MG63 (cell line): Measurements from ENCODE around the gene LPIN3. TPM values are rescaled to one million over a fixed set of nuclear protein-coding genes. Genes with fewer than 3 reads are reported as not detected.

Experiments
- DNase-seq: peaks from one replicate; pipeline ENCODE4 v3.0.0-alpha.2; 2020
- H3K27me3 ChIP-seq: fragments of 250-450 bp; sonication (Bioruptor Pico); 2 replicates; pipeline ENCODE4 v1.5.1; 2020; ENCODE audit warnings: mild to moderate bottlenecking, moderate library complexity
- H3K36me3 ChIP-seq: fragments of 250-450 bp; sonication (Bioruptor Pico); 2 replicates; pipeline ENCODE4 v1.5.1; 2020; ENCODE audit warnings: mild to moderate bottlenecking, moderate library complexity
- H3K4me3 ChIP-seq: fragments of 250-450 bp; sonication (Bioruptor Pico); 2 replicates; pipeline ENCODE4 v1.5.1; 2020; ENCODE audit warnings: mild to moderate bottlenecking, moderate library complexity
- H3K9me3 ChIP-seq: fragments of 250-450 bp; sonication (Bioruptor Pico); 2 replicates; pipeline ENCODE4 v1.5.1; 2020; ENCODE audit warnings: mild to moderate bottlenecking, moderate library complexity
- total RNA-seq: library from RNA; depleted of rRNA; stranded (reverse); fragments of >200 nt; shearing (Covaris generic); gene quantifications from 2 replicates; pipeline ENCODE4 v1.2.3, GENCODE V29; 2014; ENCODE audit warnings: low replicate concordance

Gene LPIN3
- total RNA-seq, 1 experiment from 2014 or later = 8.6 TPM

- H3K27me3 ChIP-seq = no peaks in the 10 kb centered on the region
- no peak for DNase-seq
- H3K4me3 ChIP-seq = no peak overlapping the region
- peaks cover 6% of the 10 kb centered on the region; the same call in 1 of the 2 replicates for H3K36me3 ChIP-seq
- H3K9me3 ChIP-seq = no peaks in the 10 kb centered on the region
Observed at GRCh38 chr20:41357424-41358163, 17.0 kb downstream of the LPIN3 start.

GRCh38 chr20:41358230-41358629 is 17.6 kb downstream of the LPIN3 start:
- H3K27me3 ChIP-seq = no peaks in the 10 kb centered on the region
- H3K36me3 ChIP-seq = peaks cover 6% of the 10 kb centered on the region; the same call in 1 of the 2 replicates
- no peak for DNase-seq
- no peak overlapping the region for H3K4me3 ChIP-seq
- H3K9me3 ChIP-seq = no peaks in the 10 kb centered on the region

- DNase-seq = no peak
- peaks cover 6% of the 10 kb centered on the region; the same call in 1 of the 2 replicates for H3K36me3 ChIP-seq
- H3K9me3 ChIP-seq = no peaks in the 10 kb centered on the region
- no peak overlapping the region for H3K4me3 ChIP-seq
- H3K27me3 ChIP-seq = no peaks in the 10 kb centered on the region
Observed at GRCh38 chr20:41358717-41359116, 18.1 kb downstream of the LPIN3 start.

GRCh38 chr20:41359541-41360011 is 19.0 kb downstream of the LPIN3 start:
- no peaks in the 10 kb centered on the region for H3K27me3 ChIP-seq
- no peak for DNase-seq
- H3K4me3 ChIP-seq = no peak overlapping the region

GRCh38 chr20:41360831-41361756 is 20.5 kb downstream of the LPIN3 start:
- no peak overlapping the region for H3K4me3 ChIP-seq
- no peaks in the 10 kb centered on the region for H3K9me3 ChIP-seq
- H3K36me3 ChIP-seq = no peaks in the 10 kb centered on the region
- H3K27me3 ChIP-seq = peaks cover 3% of the 10 kb centered on the region; the same call in 1 of the 2 replicates
- DNase-seq = no peak

More at GRCh38 chr20:41359541-41360011, 19.0 kb downstream of the LPIN3 start:
- H3K36me3 ChIP-seq = peaks cover 6% of the 10 kb centered on the region; the same call in 1 of the 2 replicates
- H3K9me3 ChIP-seq = no peaks in the 10 kb centered on the region

GRCh38 chr20:41361757-41362747 is 21.4 kb downstream of the LPIN3 start:
- H3K4me3 ChIP-seq = no peak overlapping the region
- DNase-seq = no peak
- H3K27me3 ChIP-seq = peaks cover 3% of the 10 kb centered on the region; the same call in 1 of the 2 replicates
- H3K36me3 ChIP-seq = no peaks in the 10 kb centered on the region
- no peaks in the 10 kb centered on the region for H3K9me3 ChIP-seq

GRCh38 chr20:41362748-41363140 is 22.1 kb downstream of the LPIN3 start:
- no peaks in the 10 kb centered on the region for H3K9me3 ChIP-seq
- DNase-seq = no peak
- H3K4me3 ChIP-seq = no peak overlapping the region
- H3K27me3 ChIP-seq = peaks cover 3% of the 10 kb centered on the region; the same call in 1 of the 2 replicates
- H3K36me3 ChIP-seq = no peaks in the 10 kb centered on the region

- no peak for DNase-seq
- H3K27me3 ChIP-seq = peaks cover 5% of the 10 kb centered on the region; the same call in 1 of the 2 replicates
- H3K4me3 ChIP-seq = no peak overlapping the region
- no peaks in the 10 kb centered on the region for H3K36me3 ChIP-seq
- no peaks in the 10 kb centered on the region for H3K9me3 ChIP-seq
Observed at GRCh38 chr20:41363601-41364000, 23.0 kb downstream of the LPIN3 start.

GRCh38 chr20:41364236-41364855 is 23.7 kb downstream of the LPIN3 start:
- H3K9me3 ChIP-seq = no peaks in the 10 kb centered on the region
- peaks cover 5% of the 10 kb centered on the region; the same call in 1 of the 2 replicates for H3K27me3 ChIP-seq
- no peak overlapping the region for H3K4me3 ChIP-seq
- H3K36me3 ChIP-seq = no peaks in the 10 kb centered on the region
- DNase-seq = no peak

- no peak overlapping the region for H3K4me3 ChIP-seq
Observed at GRCh38 chr20:41364967-41365765, 24.5 kb downstream of the LPIN3 start.

GRCh38 chr20:41365777-41366545 is 25.3 kb downstream of the LPIN3 start:
- Histone ChIP-seq H3K27me3 (peaks cover 5% of the 10 kb centered on the region; the same call in 1 of the 2 replicates), H3K9me3 (no peaks in the 10 kb centered on the region), H3K4me3 (no peak overlapping the region), H3K36me3 (no peaks in the 10 kb centered on the region)
- no peak for DNase-seq

More at GRCh38 chr20:41364967-41365765, 24.5 kb downstream of the LPIN3 start:
- H3K36me3 ChIP-seq = no peaks in the 10 kb centered on the region
- H3K27me3 ChIP-seq = peaks cover 5% of the 10 kb centered on the region; the same call in 1 of the 2 replicates
- no peak for DNase-seq
- no peaks in the 10 kb centered on the region for H3K9me3 ChIP-seq

GRCh38 chr20:41366546-41367392 is 26.1 kb downstream of the LPIN3 start, which contains the start of gene EMILIN3:
Gene EMILIN3, minus strand, starts transcription at chr20:41366818. Its CDS starts 184 bp downstream, at chr20:41366634.
- H3K27me3 ChIP-seq = peaks cover 5% of the 10 kb centered on the region; the same call in 1 of the 2 replicates
- H3K9me3 ChIP-seq = no peaks in the 10 kb centered on the region
- DNase-seq = no peak
- H3K4me3 ChIP-seq = no peak within 1 kb of the TSS
- H3K36me3 ChIP-seq = no peaks in the 10 kb centered on the region

GRCh38 chr20:41367393-41367695 is 26.7 kb downstream of the LPIN3 start:
- Histone ChIP-seq H3K27me3 (peaks cover 5% of the 10 kb centered on the region; the same call in 1 of the 2 replicates), H3K9me3 (no peaks in the 10 kb centered on the region), H3K36me3 (no peaks in the 10 kb centered on the region), H3K4me3 (no peak overlapping the region)
- no peak for DNase-seq
